ENCODE measurements around the gene ANKRD6. TPM values are rescaled to one million over a fixed set of nuclear protein-coding genes. Genes with fewer than 3 reads are reported as not detected.

ANKRD6 gene
- total RNA-seq, 1 donor from 2014 or later = 15.0 TPM

DNA sequence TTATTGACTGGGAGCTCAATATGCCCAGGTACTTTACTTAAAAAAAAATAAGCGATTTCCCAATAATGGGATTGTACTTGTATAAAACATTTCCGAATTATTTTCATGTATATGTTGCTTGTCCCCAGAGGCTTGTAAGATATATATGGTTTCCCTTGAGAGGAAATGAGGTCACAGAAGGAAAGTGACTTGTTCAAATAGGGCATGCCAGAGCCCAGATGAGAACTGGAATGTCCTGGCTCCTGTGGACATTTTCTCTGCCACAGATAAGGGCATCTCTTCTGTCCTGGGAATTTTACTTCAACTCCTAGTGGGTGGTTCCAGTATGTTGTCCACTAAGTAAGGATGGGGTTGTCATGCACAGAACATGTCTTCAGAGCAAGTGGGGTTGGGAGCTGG is 142.6 kb downstream of the ANKRD6 start:
- intact Hi-C loops (cut with DNase I) = no loop called here
- no peak for ATAC-seq (ENCODE audit: poor library complexity)
- DNase-seq = no peak

DNA sequence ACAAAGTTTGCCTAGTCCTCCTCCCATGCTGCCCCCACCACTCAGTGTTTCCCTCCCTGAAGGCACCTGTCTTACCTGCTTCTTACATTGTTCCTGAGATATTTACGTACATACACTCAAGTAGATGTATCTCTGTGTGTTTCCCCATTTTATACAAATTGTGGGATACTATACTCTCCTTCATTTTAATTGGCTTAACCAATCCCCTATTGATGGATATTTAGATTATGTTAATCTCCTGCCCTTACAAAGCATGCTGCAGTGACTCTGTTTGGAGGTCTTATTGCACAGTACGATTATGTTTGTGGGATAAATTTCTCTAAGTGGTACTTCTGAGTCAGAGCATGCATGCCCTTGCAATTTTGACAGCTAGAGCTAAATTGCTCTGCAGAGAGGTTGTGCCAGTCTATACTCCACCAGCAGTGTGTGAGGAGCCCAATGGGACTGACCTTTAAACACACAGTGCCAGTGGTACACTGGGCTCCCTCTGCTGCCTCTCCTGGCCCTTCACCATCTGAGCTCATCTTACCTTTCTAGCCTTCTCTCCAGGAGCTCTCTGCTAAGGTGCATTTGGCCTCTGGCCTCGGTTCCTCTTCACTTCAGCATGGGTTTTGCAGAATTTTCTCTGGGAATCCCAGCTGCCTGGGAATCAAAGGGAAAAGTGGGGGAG is 148.2 kb downstream of the ANKRD6 start:
- DNase-seq (no peak), ATAC-seq (ENCODE audit: poor library complexity) (no peak)
- intact Hi-C loops (cut with DNase I) = no loop called here

DNA sequence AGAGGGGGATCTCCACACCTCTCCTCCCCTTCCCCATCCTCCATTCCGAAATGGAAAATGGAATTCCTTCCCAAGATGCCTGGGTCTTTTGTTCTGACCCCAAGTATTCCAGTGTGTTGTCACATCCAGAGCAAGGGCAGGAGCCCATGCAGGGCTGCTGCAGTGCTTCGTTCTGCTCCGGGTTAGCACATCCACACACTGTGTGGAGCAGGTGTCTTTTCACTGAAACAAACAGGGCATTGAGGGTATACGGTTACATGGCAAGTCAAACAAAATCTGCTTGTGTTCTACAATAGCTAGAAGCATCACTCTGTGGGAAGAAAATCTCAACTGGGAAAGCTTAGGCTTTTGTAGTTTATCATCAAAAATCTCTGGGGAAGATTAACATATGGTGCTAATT is 148.7 kb downstream of the ANKRD6 start:
- intact Hi-C loops (cut with DNase I) = no loop called here
- ATAC-seq (ENCODE audit: poor library complexity) (no peak), DNase-seq (no peak)

DNA sequence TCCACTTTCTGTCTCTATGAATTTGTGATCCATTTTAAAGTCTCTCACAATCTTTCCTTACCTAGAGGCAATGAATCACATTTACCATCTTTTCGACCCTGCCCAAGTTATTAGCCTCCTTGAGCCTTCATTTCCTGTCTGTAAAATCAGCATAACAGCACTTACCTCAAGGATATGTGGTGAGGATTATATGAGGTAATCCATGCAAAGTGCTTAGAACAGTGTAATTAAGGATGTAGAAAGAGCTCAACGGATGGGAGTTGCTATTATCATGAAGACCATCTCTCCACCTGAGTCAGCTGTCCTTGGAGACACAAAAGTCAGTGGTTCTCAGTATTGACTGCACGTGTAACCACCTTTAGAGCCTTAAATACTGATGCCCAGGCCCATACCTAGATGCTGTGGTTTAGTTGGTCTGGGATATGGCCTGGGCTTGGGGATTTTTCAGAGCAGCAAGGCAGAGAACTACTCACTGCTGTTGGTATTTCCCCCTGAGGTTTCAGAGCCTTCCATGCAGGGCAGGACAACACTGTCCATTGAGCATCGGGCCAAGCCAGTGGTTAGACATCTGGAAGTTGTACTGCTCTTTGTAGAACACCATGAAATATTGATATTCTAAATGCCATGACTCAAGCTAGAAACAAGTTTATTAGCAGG is 149.8 kb downstream of the ANKRD6 start:
- ATAC-seq (ENCODE audit: poor library complexity) (no peak), DNase-seq (no peak)
- intact Hi-C loops (cut with DNase I) = no loop called here

DNA sequence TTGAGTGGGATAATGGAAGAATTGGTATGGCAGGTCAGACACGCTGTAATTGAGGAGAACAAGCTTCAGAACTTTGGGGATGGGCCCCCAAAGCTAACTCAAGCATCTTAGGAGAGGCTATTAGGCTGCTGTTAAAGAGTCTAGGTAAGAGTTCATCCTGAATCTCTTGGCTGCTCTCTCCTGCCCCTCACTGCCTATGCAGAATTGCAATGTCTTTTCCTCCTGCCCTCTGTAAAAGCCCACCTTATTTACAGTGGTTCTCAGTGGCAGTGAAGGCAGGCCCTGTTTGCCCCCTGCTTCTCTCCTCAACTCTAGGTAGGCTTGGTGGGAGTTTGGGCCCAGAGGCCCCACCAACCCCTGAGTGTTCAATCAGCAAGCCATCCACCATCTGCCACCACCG is 150.6 kb downstream of the ANKRD6 start:
- DNase-seq = no peak
- ATAC-seq (ENCODE audit: poor library complexity) = no peak
- intact Hi-C loops (cut with DNase I) = no loop called here

DNA sequence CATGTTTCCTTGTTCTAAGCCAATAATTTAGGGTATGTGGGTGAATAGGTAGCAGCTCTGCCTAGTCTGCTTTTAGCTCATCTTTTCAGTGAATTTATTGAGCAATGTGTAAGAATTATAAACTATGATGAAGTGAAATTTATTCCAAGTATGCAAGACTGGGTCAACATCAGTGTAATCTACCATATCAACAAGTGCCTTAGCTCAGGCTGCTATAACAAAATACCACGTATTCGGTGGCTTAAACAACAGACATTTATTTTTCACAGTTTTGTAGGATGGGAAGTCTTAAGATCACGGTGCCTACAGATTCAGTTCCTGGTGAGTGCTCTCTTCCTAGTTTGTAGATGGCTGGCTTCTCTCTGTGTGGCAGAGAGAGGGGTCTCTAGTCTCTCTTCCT is 151.6 kb downstream of the ANKRD6 start:
- DNase-seq (no peak), ATAC-seq (ENCODE audit: poor library complexity) (no peak)
- intact Hi-C loops (cut with DNase I) = no loop called here

DNA sequence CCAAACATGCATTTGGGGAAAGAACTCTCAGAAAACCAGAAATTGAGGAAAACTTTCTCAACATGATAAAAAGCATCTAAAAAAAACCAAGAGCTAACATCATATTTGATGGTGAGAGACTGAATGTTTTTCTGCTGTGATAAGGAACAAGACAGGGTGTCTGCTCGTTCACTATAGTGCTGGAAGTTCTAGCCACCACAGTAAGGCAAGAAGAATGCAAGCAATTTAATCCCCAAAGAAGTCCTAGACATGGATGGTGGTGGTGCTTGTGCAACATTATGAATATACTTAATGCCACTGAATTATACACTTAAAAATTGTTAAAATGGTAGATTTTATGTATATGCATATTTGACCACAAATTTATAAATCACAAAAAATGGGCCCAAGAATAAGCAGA is 152.2 kb downstream of the ANKRD6 start:
- intact Hi-C loops (cut with DNase I) = no loop called here
- no peak for ATAC-seq (ENCODE audit: poor library complexity)
- DNase-seq = no peak

DNA sequence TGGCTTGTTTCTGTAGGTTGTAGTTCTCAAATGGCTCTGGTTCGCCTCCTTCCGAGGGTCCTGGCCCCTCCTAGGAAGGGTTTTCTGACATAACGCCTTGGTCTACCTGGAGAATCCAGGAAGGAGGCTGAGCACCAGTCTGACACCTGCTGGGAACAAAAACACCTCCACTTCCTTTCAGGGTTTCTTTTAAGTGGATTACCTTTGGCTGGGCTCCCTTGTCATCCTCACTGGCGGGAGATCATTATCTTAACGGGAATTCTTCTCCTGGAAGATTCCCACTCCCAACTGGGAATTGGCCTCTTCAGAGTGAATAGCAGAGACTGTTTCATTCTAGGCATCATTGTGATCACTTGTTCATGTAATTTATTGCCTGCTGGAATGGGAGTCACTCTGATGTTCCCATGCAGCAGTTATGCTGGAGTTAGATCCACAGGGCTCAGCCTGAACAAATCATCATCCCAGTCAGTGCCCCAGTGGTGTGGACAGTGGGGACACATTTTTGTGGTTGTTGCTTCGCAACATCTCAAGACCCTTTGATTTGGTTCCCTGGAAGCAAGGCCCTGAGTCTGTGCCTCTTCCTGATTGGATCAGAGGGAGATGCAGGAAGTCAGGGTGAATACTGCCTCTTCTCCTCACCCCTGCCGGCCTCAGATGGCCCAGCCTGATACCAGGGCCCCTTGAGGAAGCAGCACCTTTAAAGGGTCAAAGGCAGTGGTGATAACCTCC is 156.5 kb downstream of the ANKRD6 start:
- ATAC-seq (ENCODE audit: poor library complexity) = no peak
- intact Hi-C loops (cut with DNase I) = no loop called here
- no peak for DNase-seq

DNA sequence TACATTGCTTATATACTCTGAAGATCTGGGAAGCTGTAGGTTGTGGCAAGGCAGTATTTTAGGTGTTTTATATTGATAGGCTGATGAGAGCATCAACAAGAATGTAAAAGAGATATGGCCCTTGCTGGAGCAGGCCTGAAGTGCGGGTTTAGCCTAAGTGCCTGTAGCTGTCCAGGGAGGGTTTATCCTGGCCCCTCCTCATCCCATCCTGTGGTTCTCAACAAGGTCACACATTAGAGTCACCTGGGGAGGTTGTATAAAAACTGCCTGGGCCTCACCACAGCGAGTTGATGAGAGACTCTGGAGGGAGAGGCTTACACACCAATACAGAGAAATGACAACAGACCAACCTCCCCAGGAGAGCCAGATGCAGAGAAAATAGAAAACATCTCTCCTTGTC is 157.2 kb downstream of the ANKRD6 start:
- DNase-seq = no peak
- intact Hi-C loops (cut with DNase I) = no loop called here
- no peak for ATAC-seq (ENCODE audit: poor library complexity)

DNA sequence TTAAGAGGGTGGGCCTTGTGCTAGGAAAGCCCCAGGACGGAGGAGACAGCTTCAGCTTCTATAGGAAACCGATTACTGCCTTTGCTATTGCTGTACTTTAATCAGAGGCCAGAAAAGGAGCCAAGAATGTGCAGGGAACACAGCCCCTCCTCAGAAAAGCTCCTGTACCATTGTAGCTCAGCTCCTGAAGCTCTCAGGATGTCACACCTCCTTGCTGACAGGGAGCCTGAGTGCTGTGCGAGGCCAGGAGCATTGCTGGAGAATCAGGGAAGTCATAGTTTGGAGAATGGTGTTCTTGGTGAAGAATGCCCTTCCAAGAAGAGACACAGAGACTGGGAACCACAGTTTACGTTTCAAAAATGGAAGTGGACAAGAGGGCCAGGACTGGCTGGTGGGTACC is 158.8 kb downstream of the ANKRD6 start:
- intact Hi-C loops (cut with DNase I) = no loop called here
- ATAC-seq (ENCODE audit: poor library complexity) (no peak), DNase-seq (no peak)

DNA sequence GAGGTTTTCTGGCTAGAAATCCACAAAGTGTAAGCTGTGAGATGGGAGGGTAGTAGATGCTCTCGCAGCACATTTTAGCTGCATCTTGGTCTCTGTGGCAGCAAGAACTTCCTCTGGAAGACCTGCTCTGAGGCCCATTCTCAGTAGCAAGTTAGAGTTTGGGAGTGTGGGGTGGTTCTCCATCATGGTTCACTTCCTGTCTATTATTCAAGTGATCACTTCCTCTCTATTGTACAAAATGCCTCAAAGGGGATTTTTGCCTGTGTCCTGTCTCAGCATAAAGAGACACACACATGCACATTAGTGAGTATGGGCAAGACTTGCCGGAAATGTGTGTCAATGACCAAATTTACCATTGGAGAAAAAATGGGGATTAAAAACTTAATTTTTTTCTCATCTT is 163.1 kb downstream of the ANKRD6 start:
- intact Hi-C loops (cut with DNase I) = no loop called here
- DNase-seq = no peak
- ATAC-seq (ENCODE audit: poor library complexity) = no peak

DNA sequence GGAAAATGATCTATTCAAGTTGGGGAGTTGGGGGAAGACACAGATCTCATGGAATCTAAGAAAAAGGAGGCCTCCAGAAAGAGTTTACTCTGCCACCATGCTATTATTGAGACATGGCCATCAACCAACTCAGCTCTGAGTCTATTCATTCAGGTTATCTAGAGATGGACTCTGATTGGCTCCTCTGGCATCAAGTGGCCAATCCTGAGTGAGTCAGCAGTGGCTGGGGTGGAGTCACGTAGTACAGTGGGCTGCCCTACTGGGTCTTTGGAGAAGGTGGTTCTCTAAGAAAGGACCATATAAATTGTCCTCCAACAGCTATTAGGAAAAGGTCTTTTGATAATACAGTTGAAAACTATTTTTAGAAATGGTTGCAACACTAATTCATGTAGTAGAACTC is 163.5 kb downstream of the ANKRD6 start:
- intact Hi-C loops (cut with DNase I) = no loop called here
- DNase-seq (no peak), ATAC-seq (ENCODE audit: poor library complexity) (no peak)

DNA sequence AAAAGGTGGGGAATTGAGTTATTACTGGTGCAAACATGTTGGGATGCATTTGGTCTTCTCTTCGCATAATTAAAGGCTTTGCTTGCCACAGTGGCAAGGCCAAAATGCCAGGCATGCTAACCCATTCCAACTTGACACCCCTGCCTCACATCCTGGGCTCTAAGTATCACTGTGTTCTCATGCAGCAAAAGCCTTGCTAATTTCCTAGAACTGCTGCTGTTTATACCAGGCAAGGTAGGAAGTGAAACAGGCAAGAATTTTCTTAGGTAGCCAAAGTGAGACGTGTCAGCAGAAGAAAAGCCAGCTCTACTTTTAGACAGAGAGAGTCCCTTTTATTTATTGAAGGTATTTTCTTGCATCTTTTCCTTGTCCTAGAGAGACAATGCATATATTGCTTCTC is 164.4 kb downstream of the ANKRD6 start:
- DNase-seq (no peak), ATAC-seq (ENCODE audit: poor library complexity) (no peak)
- intact Hi-C loops (cut with DNase I) = no loop called here

DNA sequence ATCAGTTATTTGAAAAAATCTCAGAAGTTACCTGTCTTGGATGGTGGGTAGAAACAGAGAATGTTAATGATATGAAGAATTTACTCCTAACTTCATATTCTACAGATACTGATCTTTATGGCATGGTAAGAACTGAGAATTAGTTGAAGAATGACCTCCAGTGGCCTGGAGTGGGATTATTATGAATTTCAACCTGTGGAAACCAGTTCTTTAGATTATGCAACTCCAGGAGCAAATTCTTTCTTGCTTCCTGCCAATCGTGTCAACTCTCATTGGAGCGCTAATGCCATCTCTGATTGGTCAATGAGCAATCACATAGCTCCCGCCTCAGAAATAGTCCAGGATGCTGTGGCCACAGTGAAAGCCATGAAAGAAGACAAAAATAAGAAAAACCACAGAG is 165.0 kb downstream of the ANKRD6 start:
- DNase-seq = no peak
- intact Hi-C loops (cut with DNase I) = no loop called here
- ATAC-seq (ENCODE audit: poor library complexity) = no peak

DNA sequence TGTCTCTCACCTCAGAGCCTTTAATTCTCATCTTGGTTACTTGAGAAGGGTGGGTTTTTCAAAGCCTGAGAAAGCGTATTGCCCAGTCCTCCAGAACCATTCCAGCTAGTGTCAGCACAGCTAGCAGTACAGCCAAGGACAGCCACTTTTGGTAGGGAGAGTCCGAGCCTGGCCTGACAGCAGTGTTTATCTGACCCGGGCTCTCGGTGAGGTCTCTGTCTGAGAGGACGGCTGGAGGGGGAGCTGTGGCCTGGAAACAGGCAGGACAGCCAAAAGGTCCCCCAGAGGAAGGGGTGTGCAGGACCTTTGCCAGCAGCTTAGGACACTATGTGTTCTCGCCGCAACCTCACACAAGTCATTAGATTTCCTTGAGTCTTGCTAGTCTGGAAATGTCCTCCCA is 166.8 kb downstream of the ANKRD6 start:
- peak; percentile 54 for DNase-seq
- intact Hi-C loops (cut with DNase I) = no loop called here
- ATAC-seq (ENCODE audit: poor library complexity) = peak; percentile 84

DNA sequence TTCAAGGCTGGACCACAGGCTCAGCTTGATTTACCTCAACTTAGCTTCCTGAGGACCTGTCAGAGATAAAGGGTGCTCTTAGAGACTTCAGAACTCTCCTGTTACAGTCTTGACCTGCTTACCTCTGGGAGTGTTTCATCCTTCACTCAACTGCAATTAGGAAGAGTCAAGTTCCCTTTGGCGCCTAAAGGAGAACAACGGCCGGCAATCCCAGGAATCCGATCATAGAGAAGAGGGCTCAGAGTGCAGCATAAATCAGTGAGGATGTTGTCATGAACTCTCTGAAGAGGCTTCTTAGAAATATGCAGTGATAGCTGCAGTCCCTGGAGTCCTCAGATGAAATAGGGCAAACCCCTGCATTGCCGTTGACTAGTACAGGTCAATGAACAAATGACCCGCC is 169.2 kb downstream of the ANKRD6 start:
- intact Hi-C loops (cut with DNase I) = no loop called here
- no peak for ATAC-seq (ENCODE audit: poor library complexity)
- DNase-seq = no peak

DNA sequence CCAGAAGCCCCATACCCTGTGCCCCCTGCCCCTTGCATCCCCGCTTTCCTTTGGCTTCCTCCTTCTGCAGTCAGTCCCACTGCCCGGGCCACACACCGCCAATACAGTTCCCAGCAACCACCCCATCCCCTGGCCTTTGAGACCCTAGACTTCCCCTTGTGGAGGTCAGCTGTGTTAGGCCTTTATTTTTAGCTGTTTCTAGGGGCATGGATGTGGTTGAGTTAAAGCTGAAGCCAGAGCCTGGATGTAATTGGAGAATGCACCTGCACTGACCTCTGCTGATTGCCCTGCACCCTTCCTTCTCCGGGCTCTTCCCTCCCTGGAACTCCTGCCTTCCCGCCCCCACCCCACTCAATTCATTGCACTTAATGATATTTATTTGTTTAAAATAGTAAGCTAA is 171.7 kb downstream of the ANKRD6 start:
- intact Hi-C loops (cut with DNase I) = no loop called here
- no peak for ATAC-seq (ENCODE audit: poor library complexity)
- no peak for DNase-seq

DNA sequence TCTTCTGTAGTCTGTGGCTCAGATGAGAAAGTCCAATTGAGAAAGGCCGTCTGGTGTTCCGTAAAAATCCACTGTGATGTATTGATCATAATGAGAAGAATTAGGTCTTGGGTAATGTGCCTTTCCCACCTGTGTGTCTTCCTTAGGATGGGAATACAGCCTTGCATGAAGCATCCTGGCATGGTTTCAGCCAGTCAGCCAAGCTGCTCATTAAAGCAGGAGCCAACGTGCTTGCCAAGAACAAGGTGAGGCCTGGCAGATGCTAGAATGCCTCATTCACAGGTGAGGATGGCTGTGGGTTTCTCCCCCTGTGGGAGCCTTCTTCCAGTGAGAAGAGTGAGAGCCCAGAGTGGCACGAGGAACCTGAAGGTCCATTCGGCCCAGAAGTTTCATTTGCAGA is 172.9 kb downstream of the ANKRD6 start:
- ATAC-seq (ENCODE audit: poor library complexity) (no peak), DNase-seq (no peak)
- intact Hi-C loops (cut with DNase I) = no loop called here

DNA sequence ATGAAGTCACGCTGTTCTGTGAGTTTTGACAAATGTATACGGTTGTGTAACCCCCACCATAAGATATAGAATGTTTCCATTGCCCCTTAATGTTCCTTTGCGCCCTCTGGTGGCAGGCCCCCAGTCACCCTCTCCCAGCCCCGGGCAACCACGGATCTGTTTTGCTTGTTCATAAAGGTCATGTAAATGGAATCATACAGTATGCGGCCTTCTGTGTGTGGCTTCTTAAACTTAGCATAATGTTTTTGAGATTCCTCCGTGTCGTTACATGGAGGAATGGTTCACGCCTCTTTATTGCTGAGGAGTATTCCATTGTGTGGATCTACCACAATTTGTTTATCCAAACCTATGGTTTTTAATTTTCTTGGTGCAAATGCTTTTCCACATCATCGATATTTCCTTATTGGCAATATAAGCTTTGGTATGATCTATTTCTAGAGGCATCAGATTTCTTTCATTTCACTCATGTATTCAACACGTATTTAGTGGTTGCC is 177.2 kb downstream of the ANKRD6 start:
- intact Hi-C loops (cut with DNase I) = no loop called here
- DNase-seq (peak; percentile 82), ATAC-seq (ENCODE audit: poor library complexity) (peak; percentile 82)

DNA sequence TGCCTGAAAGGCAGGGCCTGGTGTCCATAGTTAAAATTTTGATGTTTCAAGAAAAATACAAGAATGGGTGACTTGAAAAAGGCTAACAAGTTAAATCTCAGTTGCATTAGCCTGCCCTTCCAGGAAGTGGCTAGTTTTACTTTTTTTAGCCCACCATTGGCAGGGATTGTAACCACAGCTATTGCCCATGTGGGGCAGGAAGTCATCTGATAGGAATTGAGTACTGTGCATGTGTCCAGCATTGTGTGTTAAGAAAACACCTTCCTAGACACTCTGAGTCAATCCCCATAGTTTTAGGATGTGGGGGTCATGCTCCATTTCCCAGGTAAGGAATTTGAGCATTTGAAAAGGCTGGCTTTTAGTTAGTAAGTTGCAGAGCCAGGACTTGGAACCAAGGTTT is 178.7 kb downstream of the ANKRD6 start:
- intact Hi-C loops (cut with DNase I) = no loop called here
- DNase-seq (no peak), ATAC-seq (ENCODE audit: poor library complexity) (no peak)

Measured in Right ventricle myocardium superior (tissue), 1 donor.